ENCODE data around the gene CAPN5.

- no peak for TF ChIP-seq PATZ1 (CRISPR knock-in tag; IDR thresholded peaks at IDR 0.05; ENCODE audit: borderline replicate concordance)
- no peak for TF ChIP-seq ZNF70 (CRISPR knock-in tag; IDR thresholded peaks at IDR 0.05)
- TF ChIP-seq TOX (CRISPR knock-in tag; IDR thresholded peaks at IDR 0.05; ENCODE audit: borderline replicate concordance): no peak
These were observed 30.4 kb upstream of the CAPN5 start for GRCh38 chr11:77036398-77036797.

Data from SK-N-SH treated with all-trans-retinoic acid at 6 μM for 48 hours (cell line).